SK-N-SH treated with all-trans-retinoic acid at 6 μM for 48 hours (cell line): ENCODE data around the gene TADA1.

Experiments
- ATAC-seq: fragments of 200-7000 bp; cut with Tn5 transposase; 3 replicates; pipeline ENCODE4 v1.9.1; 2020; ENCODE audit warnings: mild to moderate bottlenecking, moderate library complexity
- ARNTL ChIP-seq: fragments of 450-650 bp; formaldehyde crosslinking; IDR thresholded peaks from 2 replicates; pipeline ENCODE4 v1.5.0; 2020; ENCODE audit warnings: low read depth, mild to moderate bottlenecking, moderate library complexity, borderline replicate concordance
- BACH2 ChIP-seq: fragments of 250-450 bp; sonication (Bioruptor Pico); IDR thresholded peaks from 2 replicates; pipeline ENCODE4 v1.9.0; 2021; ENCODE audit warnings: mild to moderate bottlenecking, borderline replicate concordance
- CSDC2 ChIP-seq: fragments of 250-450 bp; sonication (Bioruptor Pico); IDR thresholded peaks from 2 replicates; pipeline ENCODE4 v1.5.0; 2020; ENCODE audit warnings: mild to moderate bottlenecking, moderate library complexity
- PPARA ChIP-seq: fragments of 250-450 bp; sonication (Bioruptor Pico); IDR thresholded peaks from 2 replicates; pipeline ENCODE4 v1.5.0; 2020; ENCODE audit warnings: mild to moderate bottlenecking, borderline replicate concordance
- RARB ChIP-seq: fragments of 250-450 bp; sonication (Bioruptor Pico); IDR thresholded peaks from 2 replicates; pipeline ENCODE4 v1.8.0; 2021; ENCODE audit warnings: mild to moderate bottlenecking, moderate library complexity
- SNAI2 ChIP-seq: fragments of 250-450 bp; sonication (Bioruptor Pico); IDR thresholded peaks from 2 replicates; pipeline ENCODE4 v1.5.0; 2020; ENCODE audit warnings: mild to moderate bottlenecking, moderate library complexity
- TOX ChIP-seq: fragments of 250-450 bp; sonication (Bioruptor Pico); IDR thresholded peaks from 2 replicates; pipeline ENCODE4 v1.8.0; 2021; ENCODE audit warnings: mild to moderate bottlenecking, moderate library complexity, borderline replicate concordance
- ZFP3 ChIP-seq: fragments of 250-450 bp; sonication (Bioruptor Pico); IDR thresholded peaks from 2 replicates; pipeline ENCODE4 v1.5.0; 2020; ENCODE audit warnings: mild to moderate bottlenecking, moderate library complexity
- ZFP30 ChIP-seq: fragments of 450-650 bp; formaldehyde crosslinking; IDR thresholded peaks from 2 replicates; pipeline ENCODE4 v1.5.0; 2022; ENCODE audit warnings: mild to moderate bottlenecking, moderate library complexity
- ZNF565 ChIP-seq: fragments of 450-650 bp; formaldehyde crosslinking; conservative IDR thresholded peaks from 2 replicates; pipeline ENCODE4 v1.5.0; 2020; ENCODE audit warnings: low read depth, mild to moderate bottlenecking, moderate library complexity
- ZNF70 ChIP-seq: fragments of 450-650 bp; formaldehyde crosslinking; IDR thresholded peaks from 2 replicates; pipeline ENCODE4 v1.5.0; 2020; ENCODE audit warnings: mild to moderate bottlenecking, moderate library complexity
- ZNF8 ChIP-seq: fragments of 450-650 bp; formaldehyde crosslinking; IDR thresholded peaks from 2 replicates; pipeline ENCODE4 v1.5.0; 2020; ENCODE audit warnings: mild to moderate bottlenecking, moderate library complexity
- TF ChIP-seq, protein P1 (sequence below): fragments of 250-450 bp; sonication (Bioruptor Pico); IDR thresholded peaks from 2 replicates; pipeline ENCODE4 v1.5.0; 2020; ENCODE audit warnings: mild to moderate bottlenecking, moderate library complexity
- TF ChIP-seq, protein P2 (sequence below): fragments of 250-450 bp; sonication (Bioruptor Pico); IDR thresholded peaks from 2 replicates; pipeline ENCODE4 v1.8.0; 2021; ENCODE audit warnings: low read depth, mild to moderate bottlenecking, moderate library complexity, borderline replicate concordance

TADA1 gene

DNA sequence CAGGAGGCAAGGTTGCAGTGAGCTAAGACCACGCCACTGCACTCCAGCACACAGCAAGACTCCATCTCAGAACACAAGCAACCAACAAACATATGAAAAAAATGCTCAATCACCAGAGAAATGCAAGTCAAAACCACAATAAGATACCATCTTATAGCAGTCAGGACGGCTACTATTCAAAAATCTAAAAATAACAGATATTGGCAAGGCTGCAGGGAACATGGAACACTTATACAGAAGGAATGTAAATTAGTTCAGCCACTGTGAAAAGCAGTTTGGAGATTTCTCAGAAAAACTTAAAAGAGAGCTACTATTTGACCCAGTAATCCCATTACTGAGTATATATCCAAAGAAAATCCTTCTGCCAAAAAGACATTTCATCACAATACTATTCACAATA, 64.4 kb downstream of the TADA1 start:
- no peak for TF ChIP-seq PPARA (CRISPR knock-in tag)
- TF ChIP-seq RARB (CRISPR knock-in tag) = no peak
- TF ChIP-seq ZNF70 (CRISPR knock-in tag) = no peak
- TF ChIP-seq, all 23 proteins: peak for 0
- no peak for ATAC-seq

DNA sequence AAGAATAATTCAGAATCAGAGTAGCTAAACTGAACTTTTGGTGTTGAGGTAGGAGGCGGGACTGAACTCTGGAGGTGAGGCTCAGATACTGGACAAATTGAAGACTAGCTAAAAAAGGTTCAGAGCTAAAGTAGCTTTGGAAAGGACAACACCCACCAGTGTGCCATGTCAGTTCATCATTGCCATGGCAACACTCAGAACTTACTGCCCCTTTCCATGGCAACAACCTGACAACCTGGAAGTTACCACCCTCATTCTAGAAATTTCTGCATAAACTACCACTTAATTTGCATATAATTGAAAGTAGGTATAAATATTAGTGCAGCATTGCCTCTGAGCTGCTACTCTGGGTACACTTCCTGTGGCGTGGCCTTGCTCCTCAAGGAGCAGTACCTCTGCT, 67.1 kb downstream of the TADA1 start:
- no peak for TF ChIP-seq CSDC2 (CRISPR knock-in tag)
- no peak for TF ChIP-seq BACH2 (CRISPR knock-in tag)
- TF ChIP-seq, protein P1, sequence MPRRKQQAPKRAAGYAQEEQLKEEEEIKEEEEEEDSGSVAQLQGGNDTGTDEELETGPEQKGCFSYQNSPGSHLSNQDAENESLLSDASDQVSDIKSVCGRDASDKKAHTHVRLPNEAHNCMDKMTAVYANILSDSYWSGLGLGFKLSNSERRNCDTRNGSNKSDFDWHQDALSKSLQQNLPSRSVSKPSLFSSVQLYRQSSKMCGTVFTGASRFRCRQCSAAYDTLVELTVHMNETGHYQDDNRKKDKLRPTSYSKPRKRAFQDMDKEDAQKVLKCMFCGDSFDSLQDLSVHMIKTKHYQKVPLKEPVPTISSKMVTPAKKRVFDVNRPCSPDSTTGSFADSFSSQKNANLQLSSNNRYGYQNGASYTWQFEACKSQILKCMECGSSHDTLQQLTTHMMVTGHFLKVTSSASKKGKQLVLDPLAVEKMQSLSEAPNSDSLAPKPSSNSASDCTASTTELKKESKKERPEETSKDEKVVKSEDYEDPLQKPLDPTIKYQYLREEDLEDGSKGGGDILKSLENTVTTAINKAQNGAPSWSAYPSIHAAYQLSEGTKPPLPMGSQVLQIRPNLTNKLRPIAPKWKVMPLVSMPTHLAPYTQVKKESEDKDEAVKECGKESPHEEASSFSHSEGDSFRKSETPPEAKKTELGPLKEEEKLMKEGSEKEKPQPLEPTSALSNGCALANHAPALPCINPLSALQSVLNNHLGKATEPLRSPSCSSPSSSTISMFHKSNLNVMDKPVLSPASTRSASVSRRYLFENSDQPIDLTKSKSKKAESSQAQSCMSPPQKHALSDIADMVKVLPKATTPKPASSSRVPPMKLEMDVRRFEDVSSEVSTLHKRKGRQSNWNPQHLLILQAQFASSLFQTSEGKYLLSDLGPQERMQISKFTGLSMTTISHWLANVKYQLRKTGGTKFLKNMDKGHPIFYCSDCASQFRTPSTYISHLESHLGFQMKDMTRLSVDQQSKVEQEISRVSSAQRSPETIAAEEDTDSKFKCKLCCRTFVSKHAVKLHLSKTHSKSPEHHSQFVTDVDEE (CRISPR knock-in tag) = no peak
- no peak for TF ChIP-seq SNAI2 (CRISPR knock-in tag)
- TF ChIP-seq ZNF565 (CRISPR knock-in tag) = no peak
- no peak for TF ChIP-seq ZFP30 (CRISPR knock-in tag)
- TF ChIP-seq TOX (CRISPR knock-in tag) = no peak
- no peak for TF ChIP-seq RARB (CRISPR knock-in tag)
- TF ChIP-seq ZNF8 (CRISPR knock-in tag) = no peak
- TF ChIP-seq ARNTL (CRISPR knock-in tag) = no peak
- no peak for TF ChIP-seq ZFP3
- no peak for TF ChIP-seq ZNF70 (CRISPR knock-in tag)
- TF ChIP-seq, protein P2, sequence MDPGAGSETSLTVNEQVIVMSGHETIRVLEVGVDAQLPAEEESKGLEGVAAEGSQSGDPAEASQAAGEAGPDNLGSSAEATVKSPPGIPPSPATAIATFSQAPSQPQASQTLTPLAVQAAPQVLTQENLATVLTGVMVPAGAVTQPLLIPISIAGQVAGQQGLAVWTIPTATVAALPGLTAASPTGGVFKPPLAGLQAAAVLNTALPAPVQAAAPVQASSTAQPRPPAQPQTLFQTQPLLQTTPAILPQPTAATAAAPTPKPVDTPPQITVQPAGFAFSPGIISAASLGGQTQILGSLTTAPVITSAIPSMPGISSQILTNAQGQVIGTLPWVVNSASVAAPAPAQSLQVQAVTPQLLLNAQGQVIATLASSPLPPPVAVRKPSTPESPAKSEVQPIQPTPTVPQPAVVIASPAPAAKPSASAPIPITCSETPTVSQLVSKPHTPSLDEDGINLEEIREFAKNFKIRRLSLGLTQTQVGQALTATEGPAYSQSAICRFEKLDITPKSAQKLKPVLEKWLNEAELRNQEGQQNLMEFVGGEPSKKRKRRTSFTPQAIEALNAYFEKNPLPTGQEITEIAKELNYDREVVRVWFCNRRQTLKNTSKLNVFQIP (CRISPR knock-in tag) = no peak
- TF ChIP-seq PPARA (CRISPR knock-in tag) = no peak
- no peak for ATAC-seq
